ENCODE measurements around the gene MED27. TPM values are rescaled to one million over a fixed set of nuclear protein-coding genes. Genes with fewer than 3 reads are reported as not detected.

MED27 gene
- total RNA-seq, 1 donor from 2014 or later: 15.7 TPM

DNA sequence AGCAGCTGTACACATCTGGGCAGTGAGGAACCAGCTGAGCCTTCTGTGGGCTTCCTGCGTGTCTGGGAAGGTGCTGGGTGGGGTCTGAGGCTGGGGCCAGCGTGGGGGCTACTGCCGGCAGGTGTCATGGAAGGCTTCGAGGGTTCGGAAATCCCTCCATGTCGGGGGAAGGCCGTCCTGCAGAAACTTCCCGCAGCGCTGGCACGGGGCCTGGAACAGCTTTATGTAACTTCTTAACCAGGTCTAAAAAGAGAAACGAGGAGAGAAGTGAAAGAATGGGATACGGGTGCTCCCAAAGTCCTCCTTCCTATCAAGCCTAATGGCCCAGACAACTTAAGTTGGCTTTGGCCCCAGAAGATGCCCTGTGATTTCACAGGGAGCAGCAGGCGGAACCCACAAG, 219.2 kb downstream of the MED27 start:
- H3K27ac ChIP-seq: no peak overlapping the region
- intact Hi-C loops (cut with DNase I): no loop called here
- H3K9me3 ChIP-seq: no peaks in the 10 kb centered on the region
- ATAC-seq (no peak), DNase-seq (no peak)
- no peaks in the 10 kb centered on the region for H3K27me3 ChIP-seq (ENCODE audit: low read depth)
- H3K4me3 ChIP-seq: no peak overlapping the region
- no peak for TF ChIP-seq CTCF (IDR thresholded peaks at IDR 0.05)
- H3K4me1 ChIP-seq: no peaks in the 10 kb centered on the region
- peaks cover 31% of the 10 kb centered on the region for H3K36me3 ChIP-seq

DNA sequence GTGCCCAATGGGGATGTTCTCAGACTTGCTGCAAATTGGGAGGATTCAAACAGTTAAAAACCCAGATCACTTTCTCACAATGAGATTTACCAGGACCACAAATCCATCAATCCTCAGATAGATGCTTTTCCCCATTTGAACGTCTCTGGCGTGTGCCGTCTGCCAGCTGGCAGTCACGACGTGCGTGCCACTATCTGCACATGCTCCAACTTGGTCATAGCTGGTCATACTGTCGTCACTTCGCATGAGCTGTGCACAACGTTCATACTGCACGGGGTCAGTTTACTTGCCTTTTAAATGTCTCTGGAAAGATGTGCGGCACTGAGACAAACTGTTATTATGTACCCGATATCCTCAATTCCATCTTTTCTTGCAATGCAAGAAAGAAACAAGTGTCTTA, 221.5 kb downstream of the MED27 start:
- Histone ChIP-seq H3K36me3 (peaks cover 26% of the 10 kb centered on the region), H3K4me3 (no peak overlapping the region), H3K4me1 (no peaks in the 10 kb centered on the region), H3K27me3 (ENCODE audit: low read depth) (no peaks in the 10 kb centered on the region), H3K27ac (no peak overlapping the region), H3K9me3 (no peaks in the 10 kb centered on the region)
- DNase-seq (no peak), ATAC-seq (no peak)
- intact Hi-C loops (cut with DNase I): no loop called here
- no peak for TF ChIP-seq CTCF (IDR thresholded peaks at IDR 0.05)

- DNase-seq (no peak), ATAC-seq (no peak)
- intact Hi-C loops (cut with DNase I): no loop called here
- TF ChIP-seq CTCF (IDR thresholded peaks at IDR 0.05): no peak
- Histone ChIP-seq H3K4me3 (no peak overlapping the region), H3K36me3 (peaks cover 12% of the 10 kb centered on the region), H3K27me3 (ENCODE audit: low read depth) (no peaks in the 10 kb centered on the region), H3K27ac (no peak overlapping the region), H3K4me1 (no peaks in the 10 kb centered on the region), H3K9me3 (no peaks in the 10 kb centered on the region)
Measured at GRCh38 chr9:131856105-131856504, 223.6 kb downstream of the MED27 start.

DNA sequence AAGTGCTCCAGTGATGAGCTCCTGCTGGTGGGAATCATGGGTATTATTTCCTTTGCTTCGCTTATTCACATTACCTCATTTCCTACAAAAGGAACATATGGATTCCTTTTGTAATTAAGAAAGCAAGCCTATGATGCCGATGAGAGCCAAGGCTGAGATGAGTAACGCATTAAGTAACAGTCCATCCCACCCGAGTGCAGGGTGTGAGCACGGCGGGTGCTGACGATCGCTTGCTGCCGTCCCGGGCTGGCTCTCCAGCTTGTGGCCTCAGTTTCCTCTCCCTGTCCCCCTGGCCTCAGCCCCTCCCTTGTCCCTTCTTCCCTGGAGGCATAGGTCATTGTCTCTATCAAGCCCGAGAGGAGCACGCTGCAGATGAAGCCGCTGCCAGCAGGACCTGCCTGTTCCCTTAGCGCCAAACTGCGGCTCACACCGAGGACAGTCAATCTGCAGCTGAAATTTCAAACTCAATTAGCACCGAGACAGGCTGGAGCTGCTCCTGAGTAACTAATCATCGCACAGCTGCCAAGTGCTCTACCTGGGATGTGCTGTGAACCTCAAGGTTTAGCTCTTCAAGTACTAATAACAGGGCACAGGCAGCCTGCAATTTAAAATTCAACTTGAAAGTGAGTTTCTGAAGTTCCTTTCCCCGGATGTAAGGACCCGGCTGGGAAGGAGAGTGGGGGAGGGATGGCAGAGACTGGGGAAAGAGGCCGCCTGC, 224.6 kb downstream of the MED27 start:
- H3K27ac ChIP-seq: no peak overlapping the region
- no peak for ATAC-seq
- intact Hi-C loops (cut with DNase I): no loop called here
- no peaks in the 10 kb centered on the region for H3K4me1 ChIP-seq
- no peak for TF ChIP-seq CTCF (IDR thresholded peaks at IDR 0.05)
- no peak overlapping the region for H3K4me3 ChIP-seq
- no peaks in the 10 kb centered on the region for H3K27me3 ChIP-seq (ENCODE audit: low read depth)
- H3K9me3 ChIP-seq: no peaks in the 10 kb centered on the region
- peaks cover 4% of the 10 kb centered on the region for H3K36me3 ChIP-seq
- no peak for DNase-seq

GRCh38 chr9:131854334-131854733, 225.3 kb downstream of the MED27 start:
- H3K36me3 ChIP-seq: no peaks in the 10 kb centered on the region
- H3K4me1 ChIP-seq: no peaks in the 10 kb centered on the region
- DNase-seq: no peak
- H3K27me3 ChIP-seq (ENCODE audit: low read depth): no peaks in the 10 kb centered on the region
- H3K4me3 ChIP-seq: no peak overlapping the region
- H3K9me3 ChIP-seq: no peaks in the 10 kb centered on the region
- intact Hi-C loops (cut with DNase I): no loop called here
- ATAC-seq: no peak
- H3K27ac ChIP-seq: no peak overlapping the region
- no peak for TF ChIP-seq CTCF (IDR thresholded peaks at IDR 0.05)
